Smooth muscle cell (in vitro differentiated cells): ENCODE data around the gene CMTM4. TPM values are rescaled to one million over a fixed set of nuclear protein-coding genes. Genes with fewer than 3 reads are reported as not detected.

Source experiments
- DNase-seq: peaks from one replicate; lab custom pipeline; 2025; ENCODE audit not compliant: unreplicated experiment; lab: John Stamatoyannopoulos, UW
- H2AFZ ChIP-seq: fragments of 200-600 bp; sonication (generic); 2 replicates; pipeline ENCODE4 v1.6.0; 2016; ENCODE audit warnings: antibody characterized with exemption, low read depth, mild to moderate bottlenecking
- H3F3A ChIP-seq: fragments of 200-600 bp; sonication (generic); 2 replicates; pipeline ENCODE4 v1.6.0; 2017; ENCODE audit warnings: antibody characterized with exemption, low read depth
- H3K27ac ChIP-seq: fragments of 200-600 bp; sonication (generic); 2 replicates; pipeline ENCODE4 v1.5.1; 2016; ENCODE audit warnings: low read depth, mild to moderate bottlenecking
- H3K27me3 ChIP-seq: fragments of 200-600 bp; sonication (generic); 2 replicates; pipeline ENCODE4 v1.6.1; 2016; ENCODE audit warnings: low read depth, mild to moderate bottlenecking
- H3K36me3 ChIP-seq: fragments of 200-600 bp; sonication (generic); 2 replicates; pipeline ENCODE4 v1.5.1; 2016; ENCODE audit warnings: low read depth
- H3K4me1 ChIP-seq: fragments of 200-600 bp; sonication (generic); 2 replicates; pipeline ENCODE4 v1.5.1; 2016; ENCODE audit warnings: low read depth
- H3K4me2 ChIP-seq: fragments of 200-600 bp; sonication (generic); 2 replicates; pipeline ENCODE4 v1.6.0; 2016; ENCODE audit warnings: mild to moderate bottlenecking
- H3K4me3 ChIP-seq: fragments of 200-600 bp; sonication (generic); 2 replicates; pipeline ENCODE4 v1.5.1; 2016; ENCODE audit warnings: mild to moderate bottlenecking
- H3K79me2 ChIP-seq: fragments of 200-600 bp; sonication (generic); 2 replicates; pipeline ENCODE4 v1.6.0; 2016; ENCODE audit warnings: low read depth, mild to moderate bottlenecking
- H3K9ac ChIP-seq: fragments of 200-600 bp; sonication (generic); 2 replicates; pipeline ENCODE4 v1.6.0; 2016; ENCODE audit warnings: low read depth
- H3K9me3 ChIP-seq: fragments of 200-600 bp; sonication (generic); replicated peaks from 2 replicates; pipeline ENCODE4 v1.5.1; 2016; ENCODE audit warnings: low read depth
- H4K20me1 ChIP-seq: fragments of 200-600 bp; sonication (generic); 2 replicates; pipeline ENCODE4 v1.6.0; 2016; ENCODE audit warnings: low read depth
- WGBS: methylation state at CpG from one replicate; pipeline ENCODE4 v1.1.7; 2016; ENCODE audit warnings: low lambda C conversion rate; 5-methylcytosine and 5-hydroxymethylcytosine counted together
- polyA plus RNA-seq: library from polyadenylated mRNA; unstranded; fragments of >200 nt; fragmentation: Nextera tagmentation; extraction: Ambion mirVana; gene quantifications from 2 replicates; pipeline ENCODE4 v1.2.1, GENCODE V29; 2016
- total RNA-seq: library from RNA; depleted of rRNA; stranded (reverse); fragments of >200 nt; gene quantifications from 2 replicates; pipeline ENCODE4 v1.2.3, GENCODE V29; 2014
- TF ChIP-seq, protein P1 (sequence below): fragments of 200-600 bp; sonication (generic); IDR thresholded peaks from 2 replicates; pipeline ENCODE4 v1.5.1; 2017; ENCODE audit warnings: borderline replicate concordance, mild to moderate bottlenecking, antibody characterized with exemption; ENCODE audit not compliant: insufficient read depth, poor library complexity, severe bottlenecking

Gene CMTM4
- total and polyA plus RNA-seq, 2 experiments from 2014 or later, result 7.2 to 25.2 TPM

DNA sequence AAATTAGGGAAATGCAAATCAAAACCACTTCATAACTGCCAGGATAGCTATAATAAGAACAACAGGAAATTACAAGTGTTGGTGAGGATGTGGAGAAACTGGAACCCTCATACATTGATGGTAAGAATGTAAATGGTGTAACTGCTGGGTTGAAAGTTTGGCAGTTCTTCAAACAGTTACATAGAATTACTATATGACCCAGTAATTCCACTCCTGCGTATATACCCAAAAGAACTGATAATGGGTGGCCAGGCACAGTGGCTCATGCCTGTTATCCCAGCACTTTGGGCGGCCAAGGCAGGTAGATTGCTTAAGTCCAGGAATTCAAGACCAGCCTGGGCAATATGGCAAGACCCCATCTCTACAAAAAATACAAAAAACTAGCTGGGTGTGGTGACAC is 4.5 kb upstream of the CMTM4 start:
- H3K9me3 ChIP-seq, result no peaks in the 10 kb centered on the region
- TF ChIP-seq, protein P1, sequence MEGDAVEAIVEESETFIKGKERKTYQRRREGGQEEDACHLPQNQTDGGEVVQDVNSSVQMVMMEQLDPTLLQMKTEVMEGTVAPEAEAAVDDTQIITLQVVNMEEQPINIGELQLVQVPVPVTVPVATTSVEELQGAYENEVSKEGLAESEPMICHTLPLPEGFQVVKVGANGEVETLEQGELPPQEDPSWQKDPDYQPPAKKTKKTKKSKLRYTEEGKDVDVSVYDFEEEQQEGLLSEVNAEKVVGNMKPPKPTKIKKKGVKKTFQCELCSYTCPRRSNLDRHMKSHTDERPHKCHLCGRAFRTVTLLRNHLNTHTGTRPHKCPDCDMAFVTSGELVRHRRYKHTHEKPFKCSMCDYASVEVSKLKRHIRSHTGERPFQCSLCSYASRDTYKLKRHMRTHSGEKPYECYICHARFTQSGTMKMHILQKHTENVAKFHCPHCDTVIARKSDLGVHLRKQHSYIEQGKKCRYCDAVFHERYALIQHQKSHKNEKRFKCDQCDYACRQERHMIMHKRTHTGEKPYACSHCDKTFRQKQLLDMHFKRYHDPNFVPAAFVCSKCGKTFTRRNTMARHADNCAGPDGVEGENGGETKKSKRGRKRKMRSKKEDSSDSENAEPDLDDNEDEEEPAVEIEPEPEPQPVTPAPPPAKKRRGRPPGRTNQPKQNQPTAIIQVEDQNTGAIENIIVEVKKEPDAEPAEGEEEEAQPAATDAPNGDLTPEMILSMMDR, result no peak
- DNase-seq, result no peak
- H3F3A ChIP-seq, result peaks cover 8% of the 10 kb centered on the region
- no peak overlapping the region for H3K9ac ChIP-seq
- WGBS, result 92% methylated on average over 2 of the region's 2 CpGs
- no peak overlapping the region for H2AFZ ChIP-seq
- no peak overlapping the region for H3K27ac ChIP-seq
- H3K79me2 ChIP-seq, result no peaks in the 10 kb centered on the region
- no peaks in the 10 kb centered on the region for H3K36me3 ChIP-seq
- no peak overlapping the region for H3K4me2 ChIP-seq
- peaks cover under 1% of the 10 kb centered on the region for H3K4me1 ChIP-seq
- no peak overlapping the region for H3K4me3 ChIP-seq
- H4K20me1 ChIP-seq, result no peaks in the 10 kb centered on the region
- no peaks in the 10 kb centered on the region for H3K27me3 ChIP-seq

DNA sequence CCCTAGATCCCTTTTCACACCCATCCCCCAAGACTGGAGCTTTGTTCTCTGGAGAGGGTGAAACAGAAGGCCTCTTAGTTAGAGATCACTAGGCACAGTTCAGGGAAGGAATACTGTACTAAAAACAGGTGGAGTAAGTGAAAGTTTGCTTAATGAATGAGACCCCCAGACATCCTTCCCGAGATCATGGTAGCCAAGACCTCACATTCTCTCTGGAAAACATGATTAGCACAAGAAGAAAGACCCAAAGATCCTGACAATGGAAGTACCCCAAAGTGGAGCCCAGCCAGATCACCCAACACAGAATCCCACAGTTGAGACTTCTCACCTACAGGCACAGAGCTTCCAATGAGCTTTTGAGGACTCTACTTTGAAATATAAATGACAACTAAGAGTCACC is 3.4 kb upstream of the CMTM4 start:
- H3K9me3 ChIP-seq, result no peaks in the 10 kb centered on the region

DNA sequence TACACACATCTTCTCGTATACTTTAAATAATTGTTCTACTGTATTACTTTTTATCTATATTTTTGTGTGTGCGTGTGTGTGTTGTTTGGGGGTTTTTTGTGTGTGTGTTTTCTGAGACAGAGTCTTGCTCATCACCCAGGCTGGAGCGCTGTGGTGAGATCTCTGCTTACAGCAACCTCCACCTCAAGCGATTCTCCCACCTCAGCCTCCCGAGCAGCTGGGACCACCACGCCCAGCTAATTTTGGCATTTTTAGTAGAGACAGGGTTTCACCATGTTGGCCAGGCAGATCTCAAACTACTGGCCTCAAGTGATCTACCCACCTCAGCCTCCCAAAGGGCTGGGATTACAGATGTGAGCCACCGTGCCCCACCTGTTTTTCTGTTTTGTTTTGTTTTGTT is 1.5 kb upstream of the CMTM4 start:
- no peaks in the 10 kb centered on the region for H3K27me3 ChIP-seq
- no peak overlapping the region for H3K4me2 ChIP-seq
- H3K9ac ChIP-seq, result no peak overlapping the region
- no peak overlapping the region for H3K4me3 ChIP-seq
- H3K27ac ChIP-seq, result no peak overlapping the region
- DNase-seq, result no peak
- H3K4me1 ChIP-seq, result peaks cover 12% of the 10 kb centered on the region
- no peaks in the 10 kb centered on the region for H3K36me3 ChIP-seq
- 93% methylated on average over 7 of the region's 7 CpGs for WGBS
- TF ChIP-seq, protein P1, result no peak
- peaks cover 18% of the 10 kb centered on the region for H4K20me1 ChIP-seq
- H3K79me2 ChIP-seq, result no peaks in the 10 kb centered on the region
- no peak overlapping the region for H2AFZ ChIP-seq
- no peaks in the 10 kb centered on the region for H3K9me3 ChIP-seq
- H3F3A ChIP-seq, result no peaks in the 10 kb centered on the region

More for the DNA sequence above, 3.4 kb upstream of the CMTM4 start:
- H3K4me2 ChIP-seq, result no peak overlapping the region
- TF ChIP-seq, protein P1, result no peak
- no peak overlapping the region for H3K4me3 ChIP-seq
- no peak overlapping the region for H2AFZ ChIP-seq
- no peak overlapping the region for H3K27ac ChIP-seq
- H3K4me1 ChIP-seq, result peaks cover 11% of the 10 kb centered on the region
- DNase-seq, result no peak
- H4K20me1 ChIP-seq, result peaks cover 10% of the 10 kb centered on the region
- no peaks in the 10 kb centered on the region for H3K27me3 ChIP-seq
- H3F3A ChIP-seq, result peaks cover 8% of the 10 kb centered on the region
- no peaks in the 10 kb centered on the region for H3K79me2 ChIP-seq
- no peaks in the 10 kb centered on the region for H3K36me3 ChIP-seq
- no peak overlapping the region for H3K9ac ChIP-seq
- 56% methylated on average over 1 of the region's 1 CpG for WGBS

DNA sequence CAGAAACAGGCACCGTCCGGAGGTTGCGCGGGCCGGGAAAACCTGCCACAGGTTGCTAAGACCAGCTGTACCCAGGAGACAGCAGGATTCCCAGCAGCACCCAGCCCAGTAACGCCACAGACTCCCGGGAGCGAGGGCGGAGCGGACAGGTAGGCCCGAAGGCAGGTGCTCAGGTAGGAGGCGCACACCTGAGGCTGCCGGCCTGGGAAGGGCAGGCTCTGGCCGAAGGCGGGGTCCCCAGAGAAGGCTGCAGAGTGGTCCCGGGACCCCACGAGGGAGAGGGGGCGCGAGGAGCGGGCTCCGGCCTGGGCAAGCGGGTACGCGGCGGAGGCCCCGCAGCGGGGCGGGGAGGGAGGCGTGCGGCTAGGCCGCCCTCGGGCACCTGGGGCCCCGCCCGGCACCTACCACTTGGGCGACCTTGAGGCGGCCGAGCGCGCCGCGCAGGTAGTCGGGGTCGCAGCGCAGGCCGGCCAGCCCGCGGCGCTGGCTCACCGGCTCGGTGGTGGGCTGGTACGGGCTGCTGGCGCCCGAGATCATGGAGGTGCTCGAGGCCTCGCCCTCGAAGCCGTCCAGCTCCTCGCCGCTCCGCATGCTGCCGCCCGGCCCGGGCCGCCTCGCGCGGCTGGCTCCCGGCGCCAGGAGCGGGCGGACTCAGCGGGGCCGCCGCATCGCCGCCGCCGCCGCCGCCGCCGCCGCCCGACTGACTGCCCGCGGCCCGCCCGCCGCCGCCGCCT is 441 bp downstream of the CMTM4 start:
- Histone ChIP-seq H4K20me1 (peaks cover 36% of the 10 kb centered on the region), H3K4me2 (peak overlapping the region; percentile 99), H3K36me3 (no peaks in the 10 kb centered on the region), H3K9me3 (no peaks in the 10 kb centered on the region), H3K79me2 (peaks cover 8% of the 10 kb centered on the region), H3K4me1 (peaks cover 12% of the 10 kb centered on the region), H3K27me3 (no peaks in the 10 kb centered on the region), H3K9ac (no peak overlapping the region), H3F3A (no peaks in the 10 kb centered on the region), H2AFZ (peak overlapping the region; percentile 60), H3K27ac (no peak overlapping the region), H3K4me3 (peak overlapping the region; percentile 65)
- TF ChIP-seq, protein P1, result no peak
- WGBS, result 3% methylated on average over 69 of the region's 91 CpGs
- no peak for DNase-seq
